ENCODE measurements around the gene FAM221A. TPM values are rescaled to one million over a fixed set of nuclear protein-coding genes. Genes with fewer than 3 reads are reported as not detected.
"Not testable (repeated sequence)": the region's sequence is repeated elsewhere in the genome, so short reads cannot be mapped to it uniquely, and the experiment has no call there.

Gene FAM221A
- polyA plus RNA-seq, 1 donor: 2.5 TPM

DNA sequence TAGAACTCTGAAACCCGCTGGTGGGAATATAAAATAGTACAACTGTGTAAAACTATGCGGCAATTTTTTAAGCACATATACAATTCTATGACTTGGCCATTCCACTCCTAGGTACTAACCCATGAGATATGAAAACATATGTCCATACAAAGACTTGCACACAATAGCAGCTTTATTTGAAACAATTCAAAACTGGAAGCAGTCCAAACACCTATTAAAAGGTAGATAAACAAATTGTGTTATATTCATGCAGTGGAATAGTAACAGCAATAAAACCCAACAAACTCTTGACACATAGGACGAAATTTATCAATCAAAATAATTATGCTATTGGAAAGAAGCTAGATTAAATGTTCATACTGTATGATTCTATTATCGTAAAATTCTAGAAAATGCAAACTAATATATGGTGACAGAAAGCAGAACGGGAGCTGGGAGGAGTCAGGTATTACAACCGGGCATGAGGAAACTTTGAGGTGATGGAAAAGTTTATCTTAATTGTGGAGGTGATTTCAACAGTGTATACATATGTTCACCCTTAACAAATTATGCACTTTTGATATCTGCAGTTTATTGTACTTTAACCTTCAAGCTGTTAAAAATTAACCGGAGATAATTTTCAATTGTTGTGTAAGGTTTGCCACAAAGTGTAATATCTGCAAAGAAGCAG is 29.2 kb downstream of the FAM221A start:
- DNase-seq: no peak

GRCh38 chr7:23710000-23710399 is 30.0 kb downstream of the FAM221A start, which contains the start of gene STK31:
Gene STK31, plus strand, starts transcription at chr7:23710219. Its CDS starts 67 bp downstream, at chr7:23710286.
- no peak for DNase-seq

DNA sequence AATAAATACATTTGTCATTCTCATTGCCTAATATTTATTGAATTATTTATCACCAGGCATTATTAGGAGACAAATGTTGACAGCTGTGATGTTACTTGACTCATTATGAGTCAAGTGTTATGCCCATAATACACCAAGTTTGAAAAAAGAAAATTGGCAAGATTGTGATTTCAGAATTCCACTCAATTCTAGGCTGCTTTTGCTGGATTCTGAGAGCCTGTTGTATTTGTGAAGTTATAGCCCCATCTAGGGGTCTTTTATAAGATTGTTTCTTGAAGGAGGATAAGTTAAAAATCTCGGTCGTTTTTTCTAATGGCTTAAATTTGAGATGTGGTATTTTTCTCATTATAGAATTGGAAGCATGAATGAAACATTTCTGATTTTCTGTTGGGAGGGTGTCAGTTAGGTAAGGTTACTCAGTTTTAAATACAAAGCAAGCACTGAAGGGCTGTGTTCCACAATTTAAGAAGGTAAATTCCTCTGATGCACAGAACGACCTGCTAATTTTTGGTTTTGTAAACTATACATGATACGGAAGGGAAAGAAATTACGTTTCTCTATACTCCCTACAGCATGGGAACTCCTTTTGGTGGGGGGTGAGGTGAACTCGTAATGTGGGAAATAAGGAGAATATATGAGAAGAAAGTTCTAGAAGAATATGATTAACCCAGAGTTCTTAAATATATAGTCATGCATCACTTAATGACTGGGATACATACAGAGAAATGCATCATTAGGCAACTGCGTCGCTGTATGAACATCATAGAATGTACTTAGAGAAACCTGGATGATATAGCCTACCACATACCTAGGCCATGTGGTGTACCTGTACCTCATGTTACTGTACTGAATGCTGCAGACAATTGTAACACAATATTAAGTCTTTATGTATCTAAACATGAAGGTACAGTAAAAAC is 32.6 kb downstream of the FAM221A start:
- peak; percentile 56 for DNase-seq

GRCh38 chr7:23713285-23714149 is 33.5 kb downstream of the FAM221A start:
- no peak for DNase-seq

DNA sequence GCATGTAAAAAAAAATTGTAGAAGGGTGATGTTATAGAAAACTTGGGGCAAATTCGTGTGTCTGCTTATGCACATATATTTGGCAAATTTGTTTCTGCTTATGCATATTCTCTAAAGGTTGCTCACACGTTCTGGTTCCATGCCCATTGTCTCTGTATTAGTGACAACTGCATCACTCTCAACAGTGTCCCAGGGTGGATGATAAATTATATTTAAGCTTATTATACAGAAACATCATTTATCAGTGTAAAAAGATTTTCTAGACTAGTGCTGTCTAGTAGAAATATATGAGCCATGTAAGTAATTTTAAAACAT is 34.1 kb downstream of the FAM221A start:
- no peak for DNase-seq

DNA sequence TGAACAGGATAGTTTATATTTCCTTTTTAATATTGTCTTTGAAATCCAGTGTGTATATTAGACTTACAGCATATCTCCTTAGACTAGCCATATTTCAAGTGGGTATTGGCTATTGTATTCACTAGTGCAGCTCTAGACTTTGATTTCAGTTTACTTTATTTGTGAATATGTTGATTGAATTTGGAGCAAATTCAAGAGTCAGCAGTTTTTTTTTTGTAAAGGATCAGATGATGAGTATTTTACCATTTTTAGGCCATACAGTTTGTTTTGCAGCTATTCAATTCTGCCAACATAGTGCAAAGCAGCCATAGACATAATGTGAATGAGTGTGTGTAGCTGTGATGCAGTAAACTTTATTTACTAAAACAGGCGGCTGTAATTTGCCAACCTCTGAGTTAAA is 34.6 kb downstream of the FAM221A start:
- no peak for DNase-seq

- DNase-seq: no peak
Observed at GRCh38 chr7:23715099-23715498, 35.1 kb downstream of the FAM221A start.

GRCh38 chr7:23717788-23718187 is 37.8 kb downstream of the FAM221A start:
- DNase-seq: no peak

DNA sequence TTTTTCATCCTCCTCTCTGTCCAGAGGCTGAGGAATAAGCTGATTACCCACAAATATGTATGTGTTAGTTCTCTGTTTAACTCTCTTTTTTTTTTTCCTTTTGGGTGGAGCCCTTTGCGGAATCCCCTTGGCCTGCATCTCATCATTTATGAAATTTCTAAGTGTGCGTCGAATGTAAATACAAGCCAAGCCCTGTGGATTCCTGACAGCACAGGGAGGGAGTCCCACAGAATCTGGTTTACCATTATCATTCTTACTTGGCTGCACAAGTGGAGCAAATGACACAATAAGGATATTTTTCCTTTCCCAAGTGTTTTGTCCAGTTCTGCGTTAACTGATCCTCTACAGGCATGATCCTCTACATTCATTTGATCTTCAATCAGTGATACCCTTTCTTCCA is 41.5 kb downstream of the FAM221A start:
- DNase-seq: peak; percentile 15

GRCh38 chr7:23722587-23723216 is 42.7 kb downstream of the FAM221A start:
- DNase-seq: not testable (repeated sequence)

- not testable (repeated sequence) for DNase-seq
Observed at GRCh38 chr7:23724113-23724512, 44.1 kb downstream of the FAM221A start.

- no peak for DNase-seq
Observed at GRCh38 chr7:23742051-23742450, 62.1 kb downstream of the FAM221A start.

DNA sequence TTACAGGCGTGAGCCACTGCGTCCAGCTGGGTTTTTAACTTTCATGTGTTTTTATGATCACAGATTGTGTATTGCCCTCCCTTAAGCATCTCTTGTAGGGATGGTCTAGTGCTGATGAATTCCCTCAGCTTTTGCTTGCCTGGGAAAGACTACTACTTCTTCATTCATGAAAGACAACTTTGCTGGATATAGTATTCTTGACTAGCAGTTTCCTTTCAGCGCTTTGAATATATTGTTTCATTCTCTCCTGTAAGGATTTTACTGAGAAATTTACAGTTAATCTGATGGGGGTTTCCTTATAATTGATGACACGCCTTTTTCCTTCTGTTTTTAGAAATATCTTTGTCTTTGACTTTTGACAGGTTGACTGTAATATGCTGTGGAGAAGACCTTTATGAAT is 63.2 kb downstream of the FAM221A start:
- no peak for DNase-seq

- no peak for DNase-seq
Observed at GRCh38 chr7:23746629-23747028, 66.6 kb downstream of the FAM221A start.

- no peak for DNase-seq
Observed at GRCh38 chr7:23751852-23752251, 71.9 kb downstream of the FAM221A start.

Other genes with a start within 250 kb of the FAM221A start
- gene IGF2BP3, start 209.7 kb upstream of the FAM221A start, polyA plus RNA-seq (ENCODE audit: insufficient read length): 27.5 TPM
- 129 TPM for gene TRA2A, start 148.2 kb upstream of the FAM221A start, polyA plus RNA-seq (ENCODE audit: insufficient read length)
- gene CCDC126, start 82.8 kb upstream of the FAM221A start, polyA plus RNA-seq (ENCODE audit: insufficient read length): 6.4 TPM
- gene STK31, start 30.0 kb downstream of the FAM221A start, polyA plus RNA-seq (ENCODE audit: insufficient read length): 2.1 TPM

All from hindlimb muscle (tissue), 1 donor.